SU-DHL-6 (cell line): ENCODE results near the gene KRTAP10-12.
"Not testable (repeated sequence)": the region's sequence is repeated elsewhere in the genome, so short reads cannot be mapped to it uniquely, and the experiment has no call there.

ENCODE experiments used
- H2AFZ ChIP-seq: fragments of 200-600 bp; sonication (generic); 2 replicates; pipeline ENCODE4 v1.6.1; 2014; ENCODE audit warnings: low read depth, mild to moderate bottlenecking, moderate library complexity, mixed read lengths, antibody characterized with exemption, low read length; ENCODE audit not compliant: severe bottlenecking
- H3F3A ChIP-seq: fragments of 200-600 bp; shearing (Covaris generic); 2 replicates; pipeline ENCODE4 v1.6.0; 2016; ENCODE audit warnings: antibody characterized with exemption, mild to moderate bottlenecking; ENCODE audit not compliant: insufficient read depth
- H3K27ac ChIP-seq: fragments of 200-600 bp; sonication (generic); 2 replicates; pipeline ENCODE4 v1.5.1; 2016; ENCODE audit warnings: low read depth, mild to moderate bottlenecking, low read length, moderate library complexity, mixed read lengths
- H3K27me3 ChIP-seq: fragments of 200-600 bp; sonication (generic), shearing (Covaris generic); 2 replicates; pipeline ENCODE4 v1.6.0; 2014; ENCODE audit warnings: mild to moderate bottlenecking, low read length
- H3K36me3 ChIP-seq: fragments of 200-600 bp; sonication (generic); 2 replicates; pipeline ENCODE4 v1.6.1; 2014; ENCODE audit warnings: mild to moderate bottlenecking, low read length, mixed read lengths
- H3K4me2 ChIP-seq: fragments of 300-600, 200-600 bp; shearing (Covaris generic), sonication (generic); 2 replicates; pipeline ENCODE4 v1.6.0; 2014; ENCODE audit warnings: low read length, low read depth, mild to moderate bottlenecking; ENCODE audit not compliant: poor library complexity, severe bottlenecking
- H3K4me3 ChIP-seq: fragments of 200-600 bp; sonication (generic); 2 replicates; pipeline ENCODE4 v1.5.1; 2014; ENCODE audit warnings: antibody characterized with exemption, low read length, mild to moderate bottlenecking, mixed read lengths; ENCODE audit not compliant: insufficient read depth, poor library complexity, severe bottlenecking
- H3K79me2 ChIP-seq: fragments of 200-600 bp; sonication (generic); 2 replicates; pipeline ENCODE4 v1.6.1; 2014; ENCODE audit warnings: mild to moderate bottlenecking, low read length, moderate library complexity; ENCODE audit not compliant: insufficient read depth
- H3K9ac ChIP-seq: fragments of 200-600 bp; sonication (generic); 2 replicates; pipeline ENCODE4 v1.7.0; 2014; ENCODE audit warnings: mild to moderate bottlenecking, low read length
- H3K9me2 ChIP-seq: fragments of 200-600 bp; sonication (generic); replicated peaks from 2 replicates; pipeline ENCODE4 v1.6.1; 2014; ENCODE audit warnings: low read length; ENCODE audit not compliant: insufficient read depth
- H3K9me3 ChIP-seq: fragments of 200-600 bp; sonication (generic); 2 replicates; pipeline ENCODE4 v1.6.1; 2014; ENCODE audit warnings: low read length, mixed read lengths; ENCODE audit not compliant: insufficient read depth
- H4K20me1 ChIP-seq: fragments of 200-600 bp; sonication (generic); 2 replicates; pipeline ENCODE4 v1.6.1; 2014; ENCODE audit warnings: low read depth, mild to moderate bottlenecking, antibody characterized with exemption, low read length, moderate library complexity, mixed read lengths
- EZH2phosphoT487 ChIP-seq: fragments of 200-600 bp; sonication (generic), shearing (Covaris generic); conservative IDR thresholded peaks from 2 replicates; pipeline ENCODE4 v1.6.1; 2018; ENCODE audit warnings: mild to moderate bottlenecking, antibody characterized with exemption, low read length, moderate library complexity, mixed read lengths
- TF ChIP-seq, protein P1 (sequence below): fragments of 200-600 bp; sonication (generic); IDR thresholded peaks from one replicate; pipeline ENCODE4 v1.5.1; 2017; ENCODE audit warnings: antibody characterized with exemption, mild to moderate bottlenecking, low read length, moderate library complexity; ENCODE audit not compliant: insufficient read depth, poor library complexity, severe bottlenecking

KRTAP10-12 gene

DNA sequence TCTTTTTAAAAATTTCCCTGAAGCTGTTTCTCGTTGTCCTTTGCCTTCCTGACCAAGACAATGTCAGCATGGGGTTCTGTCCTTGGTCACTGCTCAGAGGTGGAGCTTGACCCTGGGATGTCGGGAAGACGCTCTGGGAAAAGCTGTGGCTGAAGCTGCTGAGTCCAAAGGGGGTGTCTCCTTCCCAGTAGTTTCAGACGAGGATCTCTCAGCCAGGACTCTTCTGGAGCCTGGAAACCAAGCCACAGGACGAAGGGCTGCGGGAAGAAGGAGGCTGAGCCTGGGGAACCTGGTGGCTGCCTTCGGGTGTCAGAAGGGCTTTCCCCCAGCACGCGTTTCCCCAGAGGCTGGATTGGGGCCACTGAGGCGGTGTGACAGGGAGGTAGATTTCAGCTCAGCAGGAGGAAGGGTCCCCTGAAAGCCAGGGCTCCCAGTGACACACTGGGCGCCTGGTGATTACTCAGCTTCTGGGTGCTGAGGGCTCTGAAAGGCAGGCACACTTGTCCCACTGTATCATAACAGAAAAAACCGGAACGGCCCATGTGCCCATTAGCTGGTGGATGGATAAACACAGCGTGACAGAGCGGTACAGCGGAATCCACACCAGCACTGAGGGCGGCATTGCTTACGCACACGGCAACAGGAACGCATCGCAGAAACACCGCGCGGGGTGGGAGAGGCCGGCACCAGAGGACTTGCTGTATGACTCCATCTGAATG lies 10.0 kb upstream of the KRTAP10-12 start:
- no peak overlapping the region for H3K4me3 ChIP-seq
- no peaks in the 10 kb centered on the region for H3K27me3 ChIP-seq
- H3K79me2 ChIP-seq, result no peaks in the 10 kb centered on the region
- no peaks in the 10 kb centered on the region for H3K9me2 ChIP-seq
- H2AFZ ChIP-seq, result no peak overlapping the region
- H3K9ac ChIP-seq, result no peak overlapping the region
- TF ChIP-seq, protein P1, sequence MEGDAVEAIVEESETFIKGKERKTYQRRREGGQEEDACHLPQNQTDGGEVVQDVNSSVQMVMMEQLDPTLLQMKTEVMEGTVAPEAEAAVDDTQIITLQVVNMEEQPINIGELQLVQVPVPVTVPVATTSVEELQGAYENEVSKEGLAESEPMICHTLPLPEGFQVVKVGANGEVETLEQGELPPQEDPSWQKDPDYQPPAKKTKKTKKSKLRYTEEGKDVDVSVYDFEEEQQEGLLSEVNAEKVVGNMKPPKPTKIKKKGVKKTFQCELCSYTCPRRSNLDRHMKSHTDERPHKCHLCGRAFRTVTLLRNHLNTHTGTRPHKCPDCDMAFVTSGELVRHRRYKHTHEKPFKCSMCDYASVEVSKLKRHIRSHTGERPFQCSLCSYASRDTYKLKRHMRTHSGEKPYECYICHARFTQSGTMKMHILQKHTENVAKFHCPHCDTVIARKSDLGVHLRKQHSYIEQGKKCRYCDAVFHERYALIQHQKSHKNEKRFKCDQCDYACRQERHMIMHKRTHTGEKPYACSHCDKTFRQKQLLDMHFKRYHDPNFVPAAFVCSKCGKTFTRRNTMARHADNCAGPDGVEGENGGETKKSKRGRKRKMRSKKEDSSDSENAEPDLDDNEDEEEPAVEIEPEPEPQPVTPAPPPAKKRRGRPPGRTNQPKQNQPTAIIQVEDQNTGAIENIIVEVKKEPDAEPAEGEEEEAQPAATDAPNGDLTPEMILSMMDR, result no peak
- no peak for TF ChIP-seq EZH2phosphoT487
- no peaks in the 10 kb centered on the region for H4K20me1 ChIP-seq
- H3K27ac ChIP-seq, result no peak overlapping the region
- H3K9me3 ChIP-seq, result no peaks in the 10 kb centered on the region
- no peaks in the 10 kb centered on the region for H3K36me3 ChIP-seq
- no peaks in the 10 kb centered on the region for H3F3A ChIP-seq
- no peak overlapping the region for H3K4me2 ChIP-seq

GRCh38 chr21:44687671-44688070 lies 9.3 kb upstream of the KRTAP10-12 start:
- Histone ChIP-seq H3K4me2 (no peak overlapping the region), H3K36me3 (no peaks in the 10 kb centered on the region), H3K4me3 (no peak overlapping the region), H3K9ac (no peak overlapping the region), H3K27me3 (no peaks in the 10 kb centered on the region), H3K9me3 (no peaks in the 10 kb centered on the region), H3F3A (no peaks in the 10 kb centered on the region), H3K79me2 (no peaks in the 10 kb centered on the region), H3K27ac (no peak overlapping the region), H3K9me2 (no peaks in the 10 kb centered on the region), H2AFZ (no peak overlapping the region), H4K20me1 (no peaks in the 10 kb centered on the region)
- TF ChIP-seq, protein P1, result no peak
- TF ChIP-seq EZH2phosphoT487, result no peak

GRCh38 chr21:44689740-44690139 lies 7.2 kb upstream of the KRTAP10-12 start:
- H3K27me3 ChIP-seq, H3F3A ChIP-seq, H3K4me3 ChIP-seq, H3K9ac ChIP-seq, H4K20me1 ChIP-seq, H2AFZ ChIP-seq, H3K9me3 ChIP-seq, H3K36me3 ChIP-seq, H3K27ac ChIP-seq, H3K9me2 ChIP-seq, H3K79me2 ChIP-seq, H3K4me2 ChIP-seq: not testable (repeated sequence)

DNA sequence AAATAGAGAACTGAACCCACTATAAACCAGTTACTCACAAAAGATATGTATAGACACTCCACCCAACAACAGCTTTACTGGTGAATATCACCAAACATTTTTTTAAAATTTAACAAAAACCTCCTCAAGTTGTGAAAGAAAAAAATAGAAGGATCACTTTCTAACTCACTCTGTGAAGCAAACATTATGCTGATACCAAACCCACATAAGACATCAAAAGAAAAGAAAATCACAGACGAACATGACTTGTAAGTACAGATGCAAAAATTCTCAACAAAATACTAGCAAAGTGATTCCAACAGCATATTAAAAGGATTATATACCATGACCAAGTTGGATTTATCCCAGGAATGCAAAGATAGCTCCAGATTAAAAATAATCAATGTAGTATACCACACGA lies 5.3 kb upstream of the KRTAP10-12 start:
- Histone ChIP-seq H3K4me2 (no peak overlapping the region), H3K27ac (no peak overlapping the region), H3K9me3 (no peaks in the 10 kb centered on the region), H3K79me2 (no peaks in the 10 kb centered on the region), H3K9ac (no peak overlapping the region), H3K4me3 (no peak overlapping the region), H3K9me2 (no peaks in the 10 kb centered on the region), H2AFZ (no peak overlapping the region), H3K27me3 (no peaks in the 10 kb centered on the region), H4K20me1 (no peaks in the 10 kb centered on the region), H3K36me3 (no peaks in the 10 kb centered on the region), H3F3A (no peaks in the 10 kb centered on the region)
- TF ChIP-seq, protein P1, result no peak
- TF ChIP-seq EZH2phosphoT487, result no peak
